Measurements from ENCODE around the gene ANKRD33B. TPM values are rescaled to one million over a fixed set of nuclear protein-coding genes. Genes with fewer than 3 reads are reported as not detected.

The ANKRD33B gene
- total RNA-seq, 1 experiment from 2014 or later, result 3.1 TPM

DNA sequence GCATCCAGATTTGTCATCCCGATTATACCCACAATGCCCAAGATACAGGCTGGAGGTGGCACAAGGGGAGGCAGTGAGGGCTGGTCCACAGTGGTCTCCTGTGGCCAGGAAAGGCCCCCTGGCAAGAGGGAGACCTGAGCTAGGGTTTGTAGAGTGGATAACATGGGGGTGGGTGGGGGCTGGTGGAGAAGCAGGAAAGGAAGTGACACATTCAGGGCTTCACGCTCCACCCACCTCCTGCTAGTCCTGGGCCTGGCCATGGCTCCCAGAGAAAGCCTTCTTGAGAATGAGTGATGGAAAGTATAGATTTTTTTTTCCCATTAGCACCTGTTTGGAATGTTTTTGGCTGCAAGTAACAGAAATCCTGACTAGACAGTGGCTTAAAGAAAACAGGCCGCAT, 81.3 kb downstream of the ANKRD33B start:
- BruUV-seq (replicated peaks), result no TSS peak
- DNase-seq (ENCODE audit: unreplicated experiment), result no peak
- Mint-ChIP-seq H3K9me3 (ENCODE audit: unreplicated experiment) (no peaks in the 10 kb centered on the region), H3K27ac (ENCODE audit: low read depth, unreplicated experiment) (no peak overlapping the region), H3K4me3 (ENCODE audit: unreplicated experiment) (no peak overlapping the region), H3K36me3 (ENCODE audit: insufficient read depth, unreplicated experiment) (peaks cover 3% of the 10 kb centered on the region), H3K27me3 (ENCODE audit: insufficient read depth, unreplicated experiment) (no peaks in the 10 kb centered on the region), H3K4me1 (ENCODE audit: insufficient read depth, unreplicated experiment) (no peaks in the 10 kb centered on the region)
- POLR2A ChIA-PET, result no interaction called here
- TF ChIP-seq, protein P1, sequence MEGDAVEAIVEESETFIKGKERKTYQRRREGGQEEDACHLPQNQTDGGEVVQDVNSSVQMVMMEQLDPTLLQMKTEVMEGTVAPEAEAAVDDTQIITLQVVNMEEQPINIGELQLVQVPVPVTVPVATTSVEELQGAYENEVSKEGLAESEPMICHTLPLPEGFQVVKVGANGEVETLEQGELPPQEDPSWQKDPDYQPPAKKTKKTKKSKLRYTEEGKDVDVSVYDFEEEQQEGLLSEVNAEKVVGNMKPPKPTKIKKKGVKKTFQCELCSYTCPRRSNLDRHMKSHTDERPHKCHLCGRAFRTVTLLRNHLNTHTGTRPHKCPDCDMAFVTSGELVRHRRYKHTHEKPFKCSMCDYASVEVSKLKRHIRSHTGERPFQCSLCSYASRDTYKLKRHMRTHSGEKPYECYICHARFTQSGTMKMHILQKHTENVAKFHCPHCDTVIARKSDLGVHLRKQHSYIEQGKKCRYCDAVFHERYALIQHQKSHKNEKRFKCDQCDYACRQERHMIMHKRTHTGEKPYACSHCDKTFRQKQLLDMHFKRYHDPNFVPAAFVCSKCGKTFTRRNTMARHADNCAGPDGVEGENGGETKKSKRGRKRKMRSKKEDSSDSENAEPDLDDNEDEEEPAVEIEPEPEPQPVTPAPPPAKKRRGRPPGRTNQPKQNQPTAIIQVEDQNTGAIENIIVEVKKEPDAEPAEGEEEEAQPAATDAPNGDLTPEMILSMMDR (IDR thresholded peaks at IDR 0.05; ENCODE audit: unreplicated experiment), result no peak
- CTCF ChIA-PET, result interaction anchor here (1.0 to 2.2 kb wide), 2 partner anchors 17 to 19 kb away, joined by 3 to 8 read pairs; no protein-coding TSS in a partner anchor
- intact Hi-C loops (cut with micrococcal nuclease), result no loop called here

DNA sequence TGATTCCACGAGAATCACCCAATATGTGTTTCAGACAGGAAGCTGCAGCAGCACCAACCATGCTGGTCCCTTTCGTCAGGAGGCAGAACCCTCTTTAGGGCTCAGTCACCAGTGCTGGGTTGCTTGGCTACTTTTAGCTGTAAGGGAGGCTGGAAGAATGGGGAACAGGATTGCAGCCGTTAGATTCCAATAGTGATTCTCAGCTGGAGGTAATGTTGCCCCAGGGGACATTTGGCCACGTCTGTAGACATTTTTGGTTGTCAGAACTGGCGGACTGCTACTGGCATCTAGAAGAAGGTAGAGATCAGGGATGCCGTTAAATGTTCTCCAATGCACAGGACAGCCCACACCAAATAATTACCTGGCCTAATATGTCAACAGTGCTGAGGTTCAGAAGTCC, 81.8 kb downstream of the ANKRD33B start:
- intact Hi-C loops (cut with micrococcal nuclease), result no loop called here
- POLR2A ChIA-PET, result no interaction called here
- peaks cover 5% of the 10 kb centered on the region for H3K36me3 Mint-ChIP-seq (ENCODE audit: insufficient read depth, unreplicated experiment)
- CTCF ChIA-PET, result interaction anchor here (1.0 to 2.2 kb wide), 2 partner anchors 18 to 20 kb away, joined by 3 to 8 read pairs; no protein-coding TSS in a partner anchor
- TF ChIP-seq, protein P1 (IDR thresholded peaks at IDR 0.05; ENCODE audit: unreplicated experiment), result no peak
- H3K9me3 Mint-ChIP-seq (ENCODE audit: unreplicated experiment), result no peaks in the 10 kb centered on the region
- DNase-seq (ENCODE audit: unreplicated experiment), result no peak
- no peak overlapping the region for H3K4me3 Mint-ChIP-seq (ENCODE audit: unreplicated experiment)
- H3K27me3 Mint-ChIP-seq (ENCODE audit: insufficient read depth, unreplicated experiment), result no peaks in the 10 kb centered on the region
- H3K27ac Mint-ChIP-seq (ENCODE audit: low read depth, unreplicated experiment), result no peak overlapping the region
- no peaks in the 10 kb centered on the region for H3K4me1 Mint-ChIP-seq (ENCODE audit: insufficient read depth, unreplicated experiment)
- no TSS peak for BruUV-seq (replicated peaks)

DNA sequence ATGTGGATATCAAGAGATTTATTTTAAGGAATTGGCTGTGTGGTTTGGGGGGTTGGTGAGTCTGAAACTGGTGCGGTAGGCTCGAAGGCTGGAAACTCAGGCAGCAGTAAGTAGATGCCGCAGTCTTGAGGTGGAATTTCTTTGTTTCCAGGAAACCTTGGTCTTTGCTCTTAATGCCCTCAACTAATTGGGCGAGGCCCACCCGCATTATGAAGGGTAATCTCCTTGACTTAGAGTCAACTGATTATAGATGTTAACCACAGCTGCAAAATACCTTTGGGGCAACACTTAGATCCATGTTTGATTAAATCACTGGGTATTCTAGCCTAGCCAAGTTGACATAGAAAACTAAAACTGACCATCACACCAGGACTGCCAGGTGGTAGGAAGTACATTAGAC, 83.8 kb downstream of the ANKRD33B start:
- TF ChIP-seq, protein P1 (IDR thresholded peaks at IDR 0.05; ENCODE audit: unreplicated experiment), result no peak
- Mint-ChIP-seq H3K4me1 (ENCODE audit: insufficient read depth, unreplicated experiment) (no peaks in the 10 kb centered on the region), H3K27me3 (ENCODE audit: insufficient read depth, unreplicated experiment) (no peaks in the 10 kb centered on the region), H3K36me3 (ENCODE audit: insufficient read depth, unreplicated experiment) (peaks cover 11% of the 10 kb centered on the region), H3K9me3 (ENCODE audit: unreplicated experiment) (no peaks in the 10 kb centered on the region), H3K4me3 (ENCODE audit: unreplicated experiment) (no peak overlapping the region), H3K27ac (ENCODE audit: low read depth, unreplicated experiment) (no peak overlapping the region)
- ChIA-PET CTCF (no interaction called here), POLR2A (no interaction called here)
- intact Hi-C loops (cut with micrococcal nuclease), result no loop called here
- no TSS peak for BruUV-seq (replicated peaks)
- no peak for DNase-seq (ENCODE audit: unreplicated experiment)

DNA sequence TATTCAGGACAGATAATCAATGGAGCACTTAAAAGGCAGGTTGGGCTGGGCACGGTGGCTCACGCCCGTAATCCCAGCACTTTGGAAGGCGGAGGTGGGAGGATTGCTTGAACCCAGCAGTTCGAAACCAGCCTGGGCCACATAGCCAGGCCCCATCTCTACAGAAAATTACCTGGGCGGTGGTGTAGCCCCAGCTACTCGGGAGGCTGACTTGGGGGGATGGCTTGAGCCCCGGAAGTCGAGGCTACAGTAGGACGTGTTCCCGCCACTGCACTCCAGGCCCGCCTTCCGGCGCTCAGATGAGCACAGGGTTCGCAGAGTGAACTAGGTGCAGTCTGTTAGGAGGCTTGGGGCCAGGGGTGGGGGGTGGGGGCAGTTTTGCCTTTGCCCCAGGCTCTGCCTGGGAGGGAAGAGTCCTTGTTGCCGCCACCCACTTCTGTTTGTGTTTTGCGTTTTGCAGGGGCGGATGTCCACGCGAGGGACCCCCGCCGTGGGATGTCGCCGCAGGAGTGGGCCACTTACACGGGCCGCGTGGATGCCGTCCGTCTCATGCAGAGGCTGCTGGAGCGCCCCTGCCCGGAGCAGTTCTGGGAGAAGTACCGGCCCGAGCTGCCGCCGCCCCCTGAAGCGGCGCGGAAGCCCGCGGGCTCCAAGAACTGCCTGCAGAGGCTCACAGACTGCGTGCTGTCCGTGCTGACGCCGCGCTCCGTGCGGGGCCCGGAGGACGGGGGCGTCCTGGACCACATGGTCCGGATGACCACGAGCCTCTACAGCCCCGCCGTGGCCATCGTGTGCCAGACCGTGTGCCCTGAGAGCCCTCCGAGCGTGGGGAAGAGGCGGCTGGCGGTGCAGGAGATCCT, 85.2 kb downstream of the ANKRD33B start:
- ChIA-PET CTCF (interaction anchor here (0.5 kb wide), 1 partner anchor 192 kb away, joined by 3 read pairs; no protein-coding TSS in a partner anchor), POLR2A (no interaction called here)
- Mint-ChIP-seq H3K36me3 (ENCODE audit: insufficient read depth, unreplicated experiment) (peaks cover 11% of the 10 kb centered on the region), H3K27me3 (ENCODE audit: insufficient read depth, unreplicated experiment) (no peaks in the 10 kb centered on the region), H3K4me3 (ENCODE audit: unreplicated experiment) (no peak overlapping the region), H3K27ac (ENCODE audit: low read depth, unreplicated experiment) (no peak overlapping the region), H3K9me3 (ENCODE audit: unreplicated experiment) (no peaks in the 10 kb centered on the region), H3K4me1 (ENCODE audit: insufficient read depth, unreplicated experiment) (no peaks in the 10 kb centered on the region)
- TF ChIP-seq, protein P1 (IDR thresholded peaks at IDR 0.05; ENCODE audit: unreplicated experiment), result no peak
- DNase-seq (ENCODE audit: unreplicated experiment), result no peak
- BruUV-seq (replicated peaks), result no TSS peak
- intact Hi-C loops (cut with micrococcal nuclease), result no loop called here
